Subcutaneous adipose tissue (tissue), 4 donors: ENCODE measurements around the gene KCNB1. TPM values are rescaled to one million over a fixed set of nuclear protein-coding genes. Genes with fewer than 3 reads are reported as not detected.

Experiments used
- CTCF ChIP-seq: fragments of 450-650 bp; IDR thresholded peaks from one replicate; pipeline ENCODE4 v1.5.1; 2016; ENCODE audit warnings: low read depth, mild to moderate bottlenecking, control low read depth, antibody characterized with exemption, moderate library complexity
- total RNA-seq, 4 donors: library from RNA; depleted of rRNA; stranded (reverse); fragments of >200 nt; gene quantifications; one replicate each; pipeline ENCODE4 v1.1.0, GENCODE V29; 2016

Gene KCNB1
- total RNA-seq, 4 donors from 2014 or later, result 8.7 to 24.5 (median 17.7) TPM

DNA sequence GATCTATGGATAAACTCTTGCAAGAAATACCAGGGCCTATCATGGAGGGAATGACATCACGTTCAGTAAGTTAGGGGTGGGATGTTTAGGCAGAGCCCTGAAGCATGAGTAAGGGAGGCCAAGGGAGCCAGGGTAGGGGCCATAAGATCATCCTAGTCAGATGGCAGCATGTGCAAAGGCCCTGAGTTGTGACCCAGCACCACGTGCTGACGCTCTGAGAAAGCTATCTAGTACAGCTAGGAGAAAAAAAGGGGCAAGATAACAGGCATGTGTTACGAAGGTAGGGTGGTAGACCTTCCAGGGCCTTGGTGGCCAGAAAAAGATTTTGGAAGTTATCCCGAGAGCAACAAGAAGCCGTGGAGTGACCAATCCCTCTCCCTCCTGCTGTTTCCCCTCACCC, 22.3 kb downstream of the KCNB1 start:
- no peak for TF ChIP-seq CTCF

DNA sequence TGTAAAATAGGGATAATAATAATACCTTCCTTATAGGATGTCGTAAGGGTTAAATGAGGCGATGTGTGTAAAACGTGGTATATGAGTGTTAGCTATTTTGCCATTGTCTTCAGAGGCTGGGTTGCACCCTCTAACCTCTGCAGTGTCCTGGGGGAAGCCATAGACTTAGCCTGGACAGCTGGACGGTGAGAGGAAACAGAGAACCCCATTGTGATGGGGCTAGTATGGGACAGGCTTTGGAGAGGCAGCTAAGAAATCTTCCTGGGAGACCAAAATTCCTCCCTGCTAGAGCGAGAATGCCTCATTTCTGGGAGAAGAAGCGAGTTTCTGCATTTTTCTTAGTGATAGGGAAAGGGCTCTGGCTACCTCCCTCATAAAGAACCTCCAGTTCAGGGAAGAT, 22.8 kb downstream of the KCNB1 start:
- TF ChIP-seq CTCF, result no peak

DNA sequence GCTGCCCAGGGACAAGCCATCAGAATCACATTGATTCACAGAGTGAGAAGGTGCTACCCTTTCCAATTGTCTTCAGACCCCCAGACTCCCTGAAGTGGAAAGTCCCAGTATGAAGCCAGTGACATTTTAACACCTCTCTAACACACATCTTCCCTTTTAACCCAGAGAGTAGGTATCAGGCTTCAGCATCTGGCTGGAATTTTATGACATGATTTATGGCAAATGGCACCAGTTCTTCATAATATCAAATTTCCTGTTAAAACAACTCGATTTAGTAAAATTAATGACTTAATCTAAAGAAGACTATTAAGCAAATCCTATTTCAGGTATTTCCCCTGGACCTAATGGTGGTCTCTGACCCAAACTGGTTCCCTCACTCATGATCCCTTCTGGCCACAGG, 25.0 kb downstream of the KCNB1 start:
- no peak for TF ChIP-seq CTCF

DNA sequence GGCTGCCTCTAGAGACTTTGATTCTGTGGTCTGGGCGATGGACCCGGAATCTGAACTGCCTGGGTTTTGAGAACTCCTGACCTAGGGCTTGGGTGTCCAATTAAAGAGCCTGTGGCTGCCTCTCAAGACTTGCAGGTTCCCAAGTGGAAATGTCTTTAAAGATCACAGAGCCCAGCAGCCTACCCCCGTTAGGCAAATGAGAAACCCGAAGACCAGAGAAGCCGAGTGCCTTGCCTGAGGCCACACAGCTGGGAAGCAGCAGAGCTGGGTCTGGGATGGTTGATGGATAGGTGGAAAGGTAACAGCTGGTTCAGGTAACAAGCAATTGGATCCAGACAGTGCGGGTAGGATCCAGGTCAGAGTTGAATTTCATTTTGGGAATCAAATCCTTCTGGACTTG, 25.8 kb downstream of the KCNB1 start:
- no peak for TF ChIP-seq CTCF

DNA sequence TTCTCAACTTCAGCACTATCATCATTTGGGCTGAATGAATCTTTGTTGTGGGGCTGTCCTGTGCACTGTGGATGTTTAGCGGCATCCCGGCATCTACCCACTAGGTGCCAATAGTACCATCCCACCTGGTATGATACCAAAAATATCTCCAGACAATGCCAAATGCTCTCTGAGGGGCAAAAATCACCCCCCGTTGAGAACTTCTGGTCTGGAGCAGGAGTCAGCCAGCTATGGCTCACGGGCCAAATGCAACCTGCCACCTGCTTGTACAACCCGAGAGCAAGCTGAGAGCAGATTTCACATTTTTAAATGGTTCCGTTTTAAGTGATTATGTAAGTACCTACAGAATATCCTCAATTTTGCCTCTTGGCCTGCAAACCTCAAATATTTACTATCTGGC, 26.8 kb downstream of the KCNB1 start:
- TF ChIP-seq CTCF, result no peak

DNA sequence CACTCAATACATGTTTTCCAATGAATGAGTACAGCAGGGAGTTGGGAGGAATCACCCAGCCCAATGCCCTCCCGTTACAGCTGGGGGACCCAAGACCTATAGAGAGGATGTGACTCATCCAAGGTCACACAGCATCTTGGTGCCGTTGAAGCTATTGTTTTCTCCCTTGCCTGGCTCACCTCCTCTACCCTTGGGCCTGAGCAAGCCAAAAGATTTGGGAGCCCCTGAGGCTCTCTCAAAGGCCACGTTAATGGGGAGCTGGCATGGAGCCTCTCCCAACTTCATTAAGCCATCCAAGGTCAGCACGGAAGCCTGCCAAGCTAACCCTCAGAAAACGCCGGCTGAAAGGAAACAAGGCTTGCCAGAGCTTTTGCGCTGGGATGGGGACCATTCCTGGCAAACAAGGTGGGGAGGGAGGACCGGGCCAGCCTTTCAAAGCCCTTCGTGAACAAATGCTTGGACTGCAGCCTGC, 30.4 kb downstream of the KCNB1 start:
- no peak for TF ChIP-seq CTCF

DNA sequence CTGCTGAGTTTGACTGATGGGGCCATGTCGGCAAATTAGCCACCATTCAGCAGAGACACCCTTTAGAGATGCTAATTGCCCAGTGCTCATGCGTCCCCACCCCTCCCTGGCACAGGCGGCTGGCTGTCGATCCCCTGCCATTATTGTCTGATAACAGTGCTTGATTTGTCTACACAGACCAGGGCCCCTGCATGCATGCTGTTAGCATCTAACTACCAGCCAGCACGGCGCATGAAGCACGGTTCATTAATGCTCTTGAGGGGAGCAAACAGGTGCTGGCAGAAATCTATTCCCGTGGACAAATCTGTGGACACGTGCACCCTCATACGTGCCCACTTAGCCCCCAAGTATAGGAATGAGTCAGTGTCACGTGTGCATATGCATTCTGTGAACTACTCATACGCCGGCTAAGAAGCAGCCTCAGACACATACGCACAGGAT, 32.2 kb downstream of the KCNB1 start:
- TF ChIP-seq CTCF, result no peak
